ENCODE results near the gene IGFBP3.

IGFBP3 gene

DNA sequence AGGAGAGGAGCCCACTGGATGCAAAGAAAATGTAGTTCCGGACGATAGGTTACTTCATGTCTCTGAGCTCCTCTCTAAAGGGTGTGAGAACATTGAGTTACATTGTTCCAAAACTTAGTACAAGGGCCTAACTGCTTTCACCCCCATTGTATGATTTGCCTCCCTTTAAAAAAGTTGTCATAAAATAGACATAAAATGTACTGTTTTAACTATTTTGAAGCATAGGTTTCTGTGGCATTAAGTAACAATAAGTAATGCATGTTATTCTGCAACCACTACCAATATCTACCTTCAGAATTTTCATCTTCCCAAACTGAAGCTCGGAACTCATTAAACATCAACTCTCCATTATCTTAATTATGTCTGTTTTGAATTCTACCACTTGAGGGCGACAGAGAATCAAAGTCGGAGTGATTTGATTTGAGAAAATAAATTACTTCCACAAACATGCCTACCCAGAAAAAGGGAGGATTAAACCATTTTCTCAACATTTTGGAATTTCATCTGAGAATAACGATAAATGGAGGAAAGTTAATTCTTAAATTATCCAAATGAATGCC is 30.1 kb downstream of the IGFBP3 start:
- no peaks in the 10 kb centered on the region for H3K79me1 ChIP-seq (ENCODE audit: low read length)
- no peak overlapping the region for H3K56ac ChIP-seq (ENCODE audit: low read length)
- no peak overlapping the region for H3K18ac ChIP-seq (ENCODE audit: low read length)
- H3K4ac ChIP-seq (ENCODE audit: low read depth, low read length): no peak overlapping the region
- peaks cover 13% of the 10 kb centered on the region for H3K27me3 ChIP-seq (ENCODE audit: insufficient read depth, low read length, poor library complexity)
- H2AK5ac ChIP-seq (ENCODE audit: low read length): no peak overlapping the region
- H3K4me2 ChIP-seq (ENCODE audit: low read length): no peak overlapping the region
- no CpG with 5 or more reads among the region's 6 CpGs for WGBS (ENCODE audit: extremely low coverage, insufficient coverage, low lambda C conversion rate)
- no peak overlapping the region for H3K9ac ChIP-seq (ENCODE audit: low read length)
- no peak overlapping the region for H4K8ac ChIP-seq (ENCODE audit: low read depth, low read length)
- no peak overlapping the region for H3K23ac ChIP-seq (ENCODE audit: low read length)
- no peak overlapping the region for H4K5ac ChIP-seq (ENCODE audit: low read length)
- H2BK5ac ChIP-seq (ENCODE audit: low read length): no peak overlapping the region
- peak; percentile 35 for DNase-seq
- no peak overlapping the region for H2BK15ac ChIP-seq (replicated peaks; ENCODE audit: low read depth)
- H3K79me2 ChIP-seq (ENCODE audit: control insufficient read depth, insufficient read depth, low read length): no peaks in the 10 kb centered on the region
- H3K4me3 ChIP-seq (ENCODE audit: low read length): no peak overlapping the region
- H3K27ac ChIP-seq (ENCODE audit: low read depth, low read length): no peak overlapping the region
- no peaks in the 10 kb centered on the region for H3K4me1 ChIP-seq (ENCODE audit: control insufficient read depth, low read depth, low read length)
- no peak overlapping the region for H2BK120ac ChIP-seq (ENCODE audit: low read depth, low read length)
- H3K36me3 ChIP-seq (ENCODE audit: control insufficient read depth, insufficient read depth, low read length): no peaks in the 10 kb centered on the region

DNA sequence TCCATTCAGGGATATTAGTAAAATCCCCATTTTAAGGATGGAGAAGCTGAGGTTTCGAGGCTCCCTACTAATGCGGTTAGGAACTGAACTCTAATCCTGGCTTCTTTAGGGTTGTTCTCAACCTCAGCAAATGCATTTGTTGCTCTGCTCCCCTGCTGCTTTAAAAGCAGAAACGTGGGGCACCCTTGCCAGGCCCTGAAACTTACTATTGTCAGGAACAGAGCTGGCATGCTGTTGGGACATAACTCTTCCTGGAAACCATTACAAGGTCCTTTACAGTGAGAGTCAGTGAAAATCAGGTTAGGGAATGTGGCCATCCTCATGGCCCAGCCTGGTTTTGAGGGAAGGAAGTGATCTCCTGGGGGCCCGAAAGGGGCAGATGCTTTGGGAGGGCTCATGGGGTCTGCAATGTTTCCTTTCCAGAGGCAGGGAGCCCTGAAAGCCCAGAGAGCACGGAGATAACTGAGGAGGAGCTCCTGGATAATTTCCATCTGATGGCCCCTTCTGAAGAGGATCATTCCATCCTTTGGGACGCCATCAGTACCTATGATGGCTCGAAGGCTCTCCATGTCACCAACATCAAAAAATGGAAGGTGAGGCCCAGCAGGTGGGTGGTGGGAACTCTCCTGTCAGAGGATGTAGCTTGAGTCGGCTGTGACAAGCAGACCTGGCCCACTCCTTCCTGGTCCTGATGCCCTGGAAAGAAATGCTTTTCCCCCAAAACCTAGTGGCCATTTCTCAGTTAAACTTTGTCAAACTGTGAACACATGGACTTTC is 30.8 kb downstream of the IGFBP3 start:
- Histone ChIP-seq H3K56ac (ENCODE audit: low read length) (no peak overlapping the region), H3K79me2 (ENCODE audit: control insufficient read depth, insufficient read depth, low read length) (no peaks in the 10 kb centered on the region), H2AK5ac (ENCODE audit: low read length) (no peak overlapping the region), H3K18ac (ENCODE audit: low read length) (no peak overlapping the region), H3K9ac (ENCODE audit: low read length) (no peak overlapping the region), H3K36me3 (ENCODE audit: control insufficient read depth, insufficient read depth, low read length) (no peaks in the 10 kb centered on the region), H3K4me1 (ENCODE audit: control insufficient read depth, low read depth, low read length) (no peaks in the 10 kb centered on the region), H3K23ac (ENCODE audit: low read length) (no peak overlapping the region), H4K8ac (ENCODE audit: low read depth, low read length) (no peak overlapping the region), H2BK120ac (ENCODE audit: low read depth, low read length) (no peak overlapping the region), H2BK15ac (replicated peaks; ENCODE audit: low read depth) (no peak overlapping the region), H2BK5ac (ENCODE audit: low read length) (no peak overlapping the region), H3K27me3 (ENCODE audit: insufficient read depth, low read length, poor library complexity) (peaks cover 13% of the 10 kb centered on the region), H3K27ac (ENCODE audit: low read depth, low read length) (no peak overlapping the region), H3K4me3 (ENCODE audit: low read length) (no peak overlapping the region), H4K5ac (ENCODE audit: low read length) (no peak overlapping the region), H3K79me1 (ENCODE audit: low read length) (no peaks in the 10 kb centered on the region), H3K4ac (ENCODE audit: low read depth, low read length) (no peak overlapping the region), H3K4me2 (ENCODE audit: low read length) (no peak overlapping the region)
- no CpG with 5 or more reads among the region's 8 CpGs for WGBS (ENCODE audit: extremely low coverage, insufficient coverage, low lambda C conversion rate)
- DNase-seq: no peak

- no peak overlapping the region for H4K5ac ChIP-seq (ENCODE audit: low read length)
- no peaks in the 10 kb centered on the region for H3K79me1 ChIP-seq (ENCODE audit: low read length)
- H4K8ac ChIP-seq (ENCODE audit: low read depth, low read length): no peak overlapping the region
- H3K56ac ChIP-seq (ENCODE audit: low read length): no peak overlapping the region
- H2BK15ac ChIP-seq (replicated peaks; ENCODE audit: low read depth): no peak overlapping the region
- H3K4ac ChIP-seq (ENCODE audit: low read depth, low read length): no peak overlapping the region
- no peak overlapping the region for H3K18ac ChIP-seq (ENCODE audit: low read length)
- H2BK5ac ChIP-seq (ENCODE audit: low read length): no peak overlapping the region
- no peak overlapping the region for H2AK5ac ChIP-seq (ENCODE audit: low read length)
- H3K36me3 ChIP-seq (ENCODE audit: control insufficient read depth, insufficient read depth, low read length): no peaks in the 10 kb centered on the region
- DNase-seq: peak; percentile 8
- no peak overlapping the region for H3K23ac ChIP-seq (ENCODE audit: low read length)
- H3K4me3 ChIP-seq (ENCODE audit: low read length): no peak overlapping the region
- H3K9ac ChIP-seq (ENCODE audit: low read length): no peak overlapping the region
- no peaks in the 10 kb centered on the region for H3K79me2 ChIP-seq (ENCODE audit: control insufficient read depth, insufficient read depth, low read length)
- H3K27me3 ChIP-seq (ENCODE audit: insufficient read depth, low read length, poor library complexity): peaks cover 13% of the 10 kb centered on the region
- H3K27ac ChIP-seq (ENCODE audit: low read depth, low read length): no peak overlapping the region
- WGBS (ENCODE audit: extremely low coverage, insufficient coverage, low lambda C conversion rate): no CpG with 5 or more reads among the region's 8 CpGs
- H3K4me1 ChIP-seq (ENCODE audit: control insufficient read depth, low read depth, low read length): no peaks in the 10 kb centered on the region
- H3K4me2 ChIP-seq (ENCODE audit: low read length): no peak overlapping the region
- no peak overlapping the region for H2BK120ac ChIP-seq (ENCODE audit: low read depth, low read length)
Measured at GRCh38 chr7:45889367-45890067, 31.6 kb downstream of the IGFBP3 start.

DNA sequence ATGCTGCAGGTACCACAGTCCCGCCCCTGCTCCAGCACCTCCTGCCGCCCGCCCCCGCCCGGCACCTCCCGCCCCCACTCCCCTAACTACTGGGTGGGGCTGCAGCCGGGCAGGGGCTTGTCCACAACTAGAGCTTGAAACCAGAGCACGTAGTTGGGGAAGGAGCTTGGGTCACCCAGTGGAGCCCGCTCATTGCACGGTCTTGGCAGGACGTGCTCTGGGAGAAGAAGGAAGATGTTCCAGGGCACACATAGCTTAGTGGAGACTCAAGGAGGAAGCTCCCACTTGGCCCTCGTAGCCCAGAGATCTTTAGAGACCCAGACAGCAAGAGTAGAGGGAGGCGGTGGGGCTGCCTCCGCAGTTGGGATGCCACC is 32.1 kb downstream of the IGFBP3 start:
- Histone ChIP-seq H3K56ac (ENCODE audit: low read length) (peak overlapping the region; percentile 54), H4K5ac (ENCODE audit: low read length) (no peak overlapping the region), H3K4me3 (ENCODE audit: low read length) (no peak overlapping the region), H4K8ac (ENCODE audit: low read depth, low read length) (no peak overlapping the region), H3K9ac (ENCODE audit: low read length) (no peak overlapping the region), H3K36me3 (ENCODE audit: control insufficient read depth, insufficient read depth, low read length) (no peaks in the 10 kb centered on the region), H3K4me2 (ENCODE audit: low read length) (peak overlapping the region; percentile 85), H2BK120ac (ENCODE audit: low read depth, low read length) (no peak overlapping the region), H2BK5ac (ENCODE audit: low read length) (no peak overlapping the region), H3K79me2 (ENCODE audit: control insufficient read depth, insufficient read depth, low read length) (no peaks in the 10 kb centered on the region), H3K27me3 (ENCODE audit: insufficient read depth, low read length, poor library complexity) (peaks cover 13% of the 10 kb centered on the region), H3K23ac (ENCODE audit: low read length) (no peak overlapping the region), H2BK15ac (replicated peaks; ENCODE audit: low read depth) (no peak overlapping the region), H3K79me1 (ENCODE audit: low read length) (no peaks in the 10 kb centered on the region), H3K4me1 (ENCODE audit: control insufficient read depth, low read depth, low read length) (no peaks in the 10 kb centered on the region), H3K27ac (ENCODE audit: low read depth, low read length) (no peak overlapping the region), H3K18ac (ENCODE audit: low read length) (no peak overlapping the region), H3K4ac (ENCODE audit: low read depth, low read length) (no peak overlapping the region), H2AK5ac (ENCODE audit: low read length) (no peak overlapping the region)
- WGBS (ENCODE audit: extremely low coverage, insufficient coverage, low lambda C conversion rate): no CpG with 5 or more reads among the region's 14 CpGs
- peak; percentile 34 for DNase-seq

DNA sequence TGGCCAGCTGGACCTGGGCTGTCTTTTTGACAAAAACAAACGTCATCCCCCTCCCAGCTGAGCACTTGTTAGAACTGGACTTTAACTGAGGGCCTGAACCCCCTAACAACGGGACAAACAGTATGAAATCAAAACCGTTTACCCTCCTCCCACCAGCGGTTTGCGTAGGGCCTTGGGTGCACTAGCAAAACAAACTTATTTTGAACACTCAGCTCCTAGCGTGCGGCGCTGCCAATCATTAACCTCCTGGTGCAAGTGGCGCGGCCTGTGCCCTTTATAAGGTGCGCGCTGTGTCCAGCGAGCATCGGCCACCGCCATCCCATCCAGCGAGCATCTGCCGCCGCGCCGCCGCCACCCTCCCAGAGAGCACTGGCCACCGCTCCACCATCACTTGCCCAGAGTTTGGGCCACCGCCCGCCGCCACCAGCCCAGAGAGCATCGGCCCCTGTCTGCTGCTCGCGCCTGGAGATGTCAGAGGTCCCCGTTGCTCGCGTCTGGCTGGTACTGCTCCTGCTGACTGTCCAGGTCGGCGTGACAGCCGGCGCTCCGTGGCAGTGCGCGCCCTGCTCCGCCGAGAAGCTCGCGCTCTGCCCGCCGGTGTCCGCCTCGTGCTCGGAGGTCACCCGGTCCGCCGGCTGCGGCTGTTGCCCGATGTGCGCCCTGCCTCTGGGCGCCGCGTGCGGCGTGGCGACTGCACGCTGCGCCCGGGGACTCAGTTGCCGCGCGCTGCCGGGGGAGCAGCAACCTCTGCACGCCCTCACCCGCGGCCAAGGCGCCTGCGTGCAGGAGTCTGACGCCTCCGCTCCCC is 32.7 kb downstream of the IGFBP3 start, which contains the start of gene IGFBP1:
Gene IGFBP1, plus strand, starts transcription at position 304 of the 808 bp plus-strand sequence. Its CDS starts 165 bp downstream, at position 469.
- WGBS (ENCODE audit: extremely low coverage, insufficient coverage, low lambda C conversion rate): no CpG with 5 or more reads among the region's 73 CpGs
- Histone ChIP-seq H2BK120ac (ENCODE audit: low read depth, low read length) (no peak within 1 kb of the TSS), H2BK5ac (ENCODE audit: low read length) (no peak within 1 kb of the TSS), H2AK5ac (ENCODE audit: low read length) (no peak within 1 kb of the TSS), H3K56ac (ENCODE audit: low read length) (peak within 1 kb of the TSS; percentile 76), H4K5ac (ENCODE audit: low read length) (no peak within 1 kb of the TSS), H3K27me3 (ENCODE audit: insufficient read depth, low read length, poor library complexity) (peaks cover 13% of the 10 kb centered on the region), H3K23ac (ENCODE audit: low read length) (no peak within 1 kb of the TSS), H3K18ac (ENCODE audit: low read length) (no peak within 1 kb of the TSS), H3K36me3 (ENCODE audit: control insufficient read depth, insufficient read depth, low read length) (no peaks in the 10 kb centered on the region), H3K4me2 (ENCODE audit: low read length) (peak within 1 kb of the TSS; percentile 85), H2BK15ac (replicated peaks; ENCODE audit: low read depth) (no peak within 1 kb of the TSS), H3K4me1 (ENCODE audit: control insufficient read depth, low read depth, low read length) (no peaks in the 10 kb centered on the region), H3K79me2 (ENCODE audit: control insufficient read depth, insufficient read depth, low read length) (no peaks in the 10 kb centered on the region), H3K79me1 (ENCODE audit: low read length) (no peaks in the 10 kb centered on the region), H3K4me3 (ENCODE audit: low read length) (no peak within 1 kb of the TSS), H3K27ac (ENCODE audit: low read depth, low read length) (no peak within 1 kb of the TSS), H4K8ac (ENCODE audit: low read depth, low read length) (no peak within 1 kb of the TSS), H3K9ac (ENCODE audit: low read length) (peak within 1 kb of the TSS; percentile 34), H3K4ac (ENCODE audit: low read depth, low read length) (no peak within 1 kb of the TSS)
- DNase-seq: peak; percentile 16

Data from mesendoderm (in vitro differentiated cells).